HCT116 (cell line): Measurements from ENCODE around the gene PBLD. TPM values are rescaled to one million over a fixed set of nuclear protein-coding genes. Genes with fewer than 3 reads are reported as not detected.

Source experiments
- ATAC-seq: fragments of 200-7000 bp; cut with Tn5 transposase; 2 replicates; pipeline ENCODE4 v1.9.1; 2020; ENCODE audit warnings: mild to moderate bottlenecking, moderate library complexity
- BruUV-seq: library from RNA; stranded (reverse); fragments of 400-500 nt; replicated peaks from 2 replicates; lab custom pipeline; 2021; lab: Mats Ljungman, UMichigan
- CTCF ChIA-PET: fragments of 300-600 bp; sonication (Branson Sonifier 250); formaldehyde crosslinking; loops from one replicate; lab custom pipeline; 2021; ENCODE audit warnings: antibody characterized with exemption; lab: Charles Lee
- POLR2A ChIA-PET: fragments of 300-600, 350-600 bp; sonication (Branson Sonifier 250); formaldehyde crosslinking; loops from one replicate; lab custom pipeline; 2021; ENCODE audit warnings: antibody characterized with exemption; lab: Charles Lee
- RAD21 ChIA-PET, 2 experiments: fragments of 300-600 bp; sonication (Branson Sonifier 250); formaldehyde crosslinking; loops; one replicate each; lab custom pipeline; 2023; ENCODE audit warnings: low total read pairs in 2 of 2; ENCODE audit not compliant: uncharacterized antibody in 2 of 2, unreplicated experiment in 2 of 2, low non-redundant PET in 1 of 2; lab: Charles Lee
- DNase-seq: peaks from one replicate; pipeline ENCODE4 v3.0.0-alpha.2; 2010; ENCODE audit warnings: low read depth, low spot score
- H2AFZ ChIP-seq: fragments of 200-600 bp; shearing (Covaris generic), sonication (generic); 2 replicates; pipeline ENCODE4 v1.6.1; 2017; ENCODE audit warnings: low read depth, mixed run types, mixed read lengths, antibody characterized with exemption, low read length; ENCODE audit not compliant: poor library complexity, severe bottlenecking
- H3K27ac ChIP-seq: 2 replicates; pipeline ENCODE4 v1.5.1; 2012; ENCODE audit warnings: low read depth, low read length
- H3K27me3 ChIP-seq: fragments of 200-600 bp; sonication (generic); 2 replicates; pipeline ENCODE4 v1.6.1; 2016; ENCODE audit warnings: mixed run types, low read length, mixed read lengths; ENCODE audit not compliant: insufficient read depth
- H3K36me3 ChIP-seq, 2 experiments: fragments of 200-500 bp in 1 of 2; fragments of 200-600 bp in 1 of 2; sonication (Bioruptor generic) in 1 of 2; sonication (generic) in 1 of 2; 2 replicates each; pipeline versions ENCODE4 v1.5.1 to v1.6.1; 2014 to 2016; ENCODE audit warnings: low read length in 2 of 2, inconsistent platforms in 1 of 2, mixed read lengths in 1 of 2, mixed run types in 1 of 2; ENCODE audit not compliant: insufficient read depth in 2 of 2, control insufficient read depth in 1 of 2
- H3K4me1 ChIP-seq, 2 experiments: fragments of 200-600 bp in 1 of 2; sonication (generic) in 1 of 2; 2 replicates each; pipeline versions ENCODE4 v1.5.1 to v1.6.1; 2012 to 2017; ENCODE audit warnings: low read length in 2 of 2, inconsistent platforms in 1 of 2, mild to moderate bottlenecking in 1 of 2, mixed read lengths in 1 of 2, mixed run types in 1 of 2, moderate library complexity in 1 of 2; ENCODE audit not compliant: insufficient read depth in 2 of 2, control insufficient read depth in 1 of 2
- H3K4me2 ChIP-seq: fragments of 200-600 bp; sonication (generic); 2 replicates; pipeline ENCODE4 v1.6.1; 2017; ENCODE audit warnings: mixed run types, low read length, mixed read lengths
- H3K4me3 ChIP-seq, 2 experiments: fragments of 200-600 bp in 1 of 2; sonication (generic) in 1 of 2; replicated peaks in 1 of 2; 2 replicates each; pipeline ENCODE4 v1.5.1; 2011 to 2016; ENCODE audit warnings: low read length in 2 of 2, control low read depth in 1 of 2, low read depth in 1 of 2, mild to moderate bottlenecking in 1 of 2, mixed read lengths in 1 of 2, mixed run types in 1 of 2
- H3K79me2 ChIP-seq: fragments of 200-600 bp; sonication (generic); 2 replicates; pipeline ENCODE4 v1.6.1; 2017; ENCODE audit warnings: mild to moderate bottlenecking, mixed run types, low read length, moderate library complexity, mixed read lengths; ENCODE audit not compliant: insufficient read depth
- H3K9ac ChIP-seq: fragments of 200-600 bp; sonication (generic); 2 replicates; pipeline ENCODE4 v1.6.1; 2016; ENCODE audit warnings: low read length, mixed read lengths
- H3K9me2 ChIP-seq: fragments of 200-600 bp; sonication (generic), shearing (Covaris generic); 2 replicates; pipeline ENCODE4 v1.6.1; 2017; ENCODE audit warnings: mixed run types, mild to moderate bottlenecking, moderate library complexity; ENCODE audit not compliant: insufficient read depth
- H3K9me3 ChIP-seq, 2 experiments: fragments of 200-500 bp in 1 of 2; fragments of 200-600 bp in 1 of 2; sonication (Bioruptor generic) in 1 of 2; sonication (generic) in 1 of 2; 2 replicates each; pipeline ENCODE4 v1.6.1; 2014 to 2017; ENCODE audit warnings: low read length in 2 of 2, mixed read lengths in 2 of 2, inconsistent platforms in 1 of 2, low read depth in 1 of 2, mild to moderate bottlenecking in 1 of 2, mixed run types in 1 of 2, moderate library complexity in 1 of 2; ENCODE audit not compliant: control insufficient read depth in 1 of 2, insufficient read depth in 1 of 2
- H4K20me1 ChIP-seq: fragments of 200-600 bp; sonication (generic), shearing (Covaris generic); 2 replicates; pipeline ENCODE4 v1.6.1; 2017; ENCODE audit warnings: mixed run types, mild to moderate bottlenecking, moderate library complexity; ENCODE audit not compliant: insufficient read depth
- ATF3 ChIP-seq: IDR thresholded peaks from 2 replicates; pipeline ENCODE4 v1.6.1; 2012
- CEBPB ChIP-seq: IDR thresholded peaks from 2 replicates; pipeline ENCODE4 v1.6.1; 2012; ENCODE audit warnings: low read depth
- FOSL1 ChIP-seq: IDR thresholded peaks from 2 replicates; pipeline ENCODE4 v1.6.1; 2012; ENCODE audit warnings: low read depth
- JUND ChIP-seq: IDR thresholded peaks from 2 replicates; pipeline ENCODE4 v1.6.1; 2012
- RAD21 ChIP-seq: IDR thresholded peaks from 2 replicates; pipeline ENCODE4 v1.6.1; 2012; ENCODE audit warnings: low read depth, mild to moderate bottlenecking
- SIN3A ChIP-seq: IDR thresholded peaks from 2 replicates; pipeline ENCODE4 v1.6.1; 2012; ENCODE audit warnings: low read depth
- TCF7L2 ChIP-seq: IDR thresholded peaks from 2 replicates; pipeline ENCODE4 v1.7.0; 2011; ENCODE audit warnings: borderline replicate concordance, inconsistent platforms; ENCODE audit not compliant: insufficient read depth, insufficient read length; ENCODE audit errors: extremely low read depth
- YY1 ChIP-seq: IDR thresholded peaks from 2 replicates; pipeline ENCODE4 v1.6.1; 2011; ENCODE audit warnings: low read length, low read depth, moderate library complexity, mild to moderate bottlenecking; ENCODE audit not compliant: insufficient replicate concordance; ENCODE audit errors: extremely low read depth
- ZBTB33 ChIP-seq: IDR thresholded peaks from 2 replicates; pipeline ENCODE4 v1.6.1; 2011; ENCODE audit warnings: mild to moderate bottlenecking, low read length, moderate library complexity; ENCODE audit not compliant: insufficient replicate concordance; ENCODE audit errors: extremely low read depth
- intact Hi-C: fragments of 100-400 bp; cut with micrococcal nuclease; formaldehyde crosslinking; loops from 2 replicates; pipeline ENCODE4 v1.10.0; 2022
- total RNA-seq: library from RNA; stranded (reverse); gene quantifications from one replicate; pipeline ENCODE4 v1.2.1, GENCODE V29; 2021; ENCODE audit not compliant: unreplicated experiment
- TF ChIP-seq, protein P1 (sequence below), 3 experiments: fragments of 200-600 bp in 1 of 3; sonication (generic) in 1 of 3; IDR thresholded peaks in 2 of 3; conservative IDR thresholded peaks in 1 of 3; 2 replicates each; pipeline ENCODE4 v1.5.1; 2012 to 2017; ENCODE audit warnings: low read depth in 2 of 3, low read length in 2 of 3, antibody characterized with exemption in 1 of 3, borderline replicate concordance in 1 of 3, control low read depth in 1 of 3, mild to moderate bottlenecking in 1 of 3, mixed read lengths in 1 of 3, mixed run types in 1 of 3, moderate library complexity in 1 of 3; ENCODE audit not compliant: insufficient read depth in 1 of 3

Gene PBLD
- total RNA-seq, 1 experiment from 2014 or later, result 2.2 TPM

GRCh38 chr10:68251625-68252495 lies 80.9 kb downstream of the PBLD start:
- ChIA-PET POLR2A (no interaction called here), RAD21 (no interaction called here), CTCF (no interaction called here)
- no peaks in the 10 kb centered on the region for H3K4me1 ChIP-seq
- H3K79me2 ChIP-seq, result no peaks in the 10 kb centered on the region
- no peaks in the 10 kb centered on the region for H3K9me3 ChIP-seq
- H3K9ac ChIP-seq, result no peak overlapping the region
- no peaks in the 10 kb centered on the region for H3K36me3 ChIP-seq
- 0 out of 2 replicates have a peak, but pooled peaks cover 5% of the 10 kb centered on the region for H3K9me2 ChIP-seq
- H3K4me2 ChIP-seq, result no peak overlapping the region
- H3K27ac ChIP-seq, result no peak overlapping the region
- intact Hi-C loops, result no loop called here
- ATAC-seq (no peak), DNase-seq (no peak)
- H3K27me3 ChIP-seq, result no peaks in the 10 kb centered on the region
- TF ChIP-seq YY1, result no peak
- TF ChIP-seq TCF7L2, result no peak
- no peak for TF ChIP-seq SIN3A
- TF ChIP-seq CEBPB, result no peak
- TF ChIP-seq, protein P1, sequence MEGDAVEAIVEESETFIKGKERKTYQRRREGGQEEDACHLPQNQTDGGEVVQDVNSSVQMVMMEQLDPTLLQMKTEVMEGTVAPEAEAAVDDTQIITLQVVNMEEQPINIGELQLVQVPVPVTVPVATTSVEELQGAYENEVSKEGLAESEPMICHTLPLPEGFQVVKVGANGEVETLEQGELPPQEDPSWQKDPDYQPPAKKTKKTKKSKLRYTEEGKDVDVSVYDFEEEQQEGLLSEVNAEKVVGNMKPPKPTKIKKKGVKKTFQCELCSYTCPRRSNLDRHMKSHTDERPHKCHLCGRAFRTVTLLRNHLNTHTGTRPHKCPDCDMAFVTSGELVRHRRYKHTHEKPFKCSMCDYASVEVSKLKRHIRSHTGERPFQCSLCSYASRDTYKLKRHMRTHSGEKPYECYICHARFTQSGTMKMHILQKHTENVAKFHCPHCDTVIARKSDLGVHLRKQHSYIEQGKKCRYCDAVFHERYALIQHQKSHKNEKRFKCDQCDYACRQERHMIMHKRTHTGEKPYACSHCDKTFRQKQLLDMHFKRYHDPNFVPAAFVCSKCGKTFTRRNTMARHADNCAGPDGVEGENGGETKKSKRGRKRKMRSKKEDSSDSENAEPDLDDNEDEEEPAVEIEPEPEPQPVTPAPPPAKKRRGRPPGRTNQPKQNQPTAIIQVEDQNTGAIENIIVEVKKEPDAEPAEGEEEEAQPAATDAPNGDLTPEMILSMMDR (IDR thresholded peaks at IDR 0.05 in 2 of 3, conservative IDR thresholded peaks at IDR 0.05 in 1 of 3; ENCODE audit: borderline replicate concordance in 1 of 3, insufficient read depth in 1 of 3, low read depth in 2 of 3, low read length in 2 of 3), result no peak
- BruUV-seq, result no TSS peak
- H4K20me1 ChIP-seq, result no peaks in the 10 kb centered on the region
- no peak overlapping the region for H2AFZ ChIP-seq
- H3K4me3 ChIP-seq, result no peak overlapping the region

GRCh38 chr10:68251151-68251550 lies 81.6 kb downstream of the PBLD start:
- ChIA-PET RAD21 (no interaction called here), CTCF (no interaction called here), POLR2A (no interaction called here)
- Histone ChIP-seq H4K20me1 (no peaks in the 10 kb centered on the region), H3K4me3 (no peak overlapping the region), H3K79me2 (no peaks in the 10 kb centered on the region), H3K27ac (no peak overlapping the region), H3K9me3 (no peaks in the 10 kb centered on the region), H3K9ac (no peak overlapping the region), H3K9me2 (0 out of 2 replicates have a peak, but pooled peaks cover 5% of the 10 kb centered on the region), H3K36me3 (no peaks in the 10 kb centered on the region), H3K27me3 (no peaks in the 10 kb centered on the region), H3K4me1 (no peaks in the 10 kb centered on the region), H2AFZ (no peak overlapping the region), H3K4me2 (no peak overlapping the region)
- no peak for ATAC-seq
- no TSS peak for BruUV-seq
- intact Hi-C loops, result no loop called here
- DNase-seq, result no peak
- TF ChIP-seq RAD21 (no peak), CEBPB (no peak), TCF7L2 (no peak), JUND (no peak), ZBTB33 (no peak), SIN3A (no peak), FOSL1 (no peak), ATF3 (no peak)
- TF ChIP-seq, protein P1 (IDR thresholded peaks at IDR 0.05 in 2 of 3, conservative IDR thresholded peaks at IDR 0.05 in 1 of 3; ENCODE audit: borderline replicate concordance in 1 of 3, insufficient read depth in 1 of 3, low read depth in 2 of 3, low read length in 2 of 3), result no peak
